ENCODE results near the gene POLA2. TPM values are rescaled to one million over a fixed set of nuclear protein-coding genes. Genes with fewer than 3 reads are reported as not detected.

Gene POLA2
- total and polyA plus RNA-seq, 9 of the 15 experiments (the other 6 are each of a cell fraction or from before 2014, with no cell fraction given): 2.7 to 134 (median 44.4) TPM

GRCh38 chr11:65314501-65315203 lies 52.9 kb downstream of the POLA2 start, which contains the start of gene CDC42EP2 (continued):
- TF ChIP-seq E2F6 (IDR thresholded peaks at IDR 0.05; ENCODE audit: borderline replicate concordance in 1 of 2, extremely low read depth in 1 of 2, insufficient read depth in 1 of 2, insufficient read length in 1 of 2, low read depth in 1 of 2, low read length in 1 of 2, poor library complexity in 1 of 2, severe bottlenecking in 1 of 2): peak in 1 of 2 experiments; percentile 19
- peak; percentile 52 for TF ChIP-seq EGR1 (conservative IDR thresholded peaks at IDR 0.05)
- TF ChIP-seq, protein P1, sequence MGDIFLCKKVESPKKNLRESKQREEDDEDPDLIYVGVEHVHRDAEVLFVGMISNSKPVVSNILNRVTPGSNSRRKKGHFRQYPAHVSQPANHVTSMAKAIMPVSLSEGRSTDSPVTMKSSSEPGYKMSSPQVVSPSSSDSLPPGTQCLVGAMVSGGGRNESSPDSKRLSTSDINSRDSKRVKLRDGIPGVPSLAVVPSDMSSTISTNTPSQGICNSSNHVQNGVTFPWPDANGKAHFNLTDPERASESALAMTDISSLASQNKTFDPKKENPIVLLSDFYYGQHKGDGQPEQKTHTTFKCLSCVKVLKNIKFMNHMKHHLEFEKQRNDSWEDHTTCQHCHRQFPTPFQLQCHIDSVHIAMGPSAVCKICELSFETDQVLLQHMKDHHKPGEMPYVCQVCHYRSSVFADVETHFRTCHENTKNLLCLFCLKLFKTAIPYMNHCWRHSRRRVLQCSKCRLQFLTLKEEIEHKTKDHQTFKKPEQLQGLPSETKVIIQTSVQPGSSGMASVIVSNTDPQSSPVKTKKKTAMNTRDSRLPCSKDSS (IDR thresholded peaks at IDR 0.05; ENCODE audit: low read depth, partially characterized antibody): no peak
- TF ChIP-seq STAT5B (CRISPR knock-in tag; IDR thresholded peaks at IDR 0.05): no peak
- TF ChIP-seq ZNF639 (CRISPR knock-in tag; conservative IDR thresholded peaks at IDR 0.05 in 1 of 2, IDR thresholded peaks at IDR 0.05 in 1 of 2): peak in 1 of 2 experiments; percentile 85; a peak in 2 of 4 replicates
- peak; percentile 9; the same call in 1 of the 2 replicates for TF ChIP-seq L3MBTL2 (IDR thresholded peaks at IDR 0.05)
- TF ChIP-seq SAP30 (IDR thresholded peaks at IDR 0.05; ENCODE audit: borderline replicate concordance, insufficient read depth, low read depth, low read length, poor library complexity, severe bottlenecking): peak; percentile 4
- TF ChIP-seq POLR2A (conservative IDR thresholded peaks at IDR 0.05): peak; percentile 79
- TF ChIP-seq, protein P2, sequence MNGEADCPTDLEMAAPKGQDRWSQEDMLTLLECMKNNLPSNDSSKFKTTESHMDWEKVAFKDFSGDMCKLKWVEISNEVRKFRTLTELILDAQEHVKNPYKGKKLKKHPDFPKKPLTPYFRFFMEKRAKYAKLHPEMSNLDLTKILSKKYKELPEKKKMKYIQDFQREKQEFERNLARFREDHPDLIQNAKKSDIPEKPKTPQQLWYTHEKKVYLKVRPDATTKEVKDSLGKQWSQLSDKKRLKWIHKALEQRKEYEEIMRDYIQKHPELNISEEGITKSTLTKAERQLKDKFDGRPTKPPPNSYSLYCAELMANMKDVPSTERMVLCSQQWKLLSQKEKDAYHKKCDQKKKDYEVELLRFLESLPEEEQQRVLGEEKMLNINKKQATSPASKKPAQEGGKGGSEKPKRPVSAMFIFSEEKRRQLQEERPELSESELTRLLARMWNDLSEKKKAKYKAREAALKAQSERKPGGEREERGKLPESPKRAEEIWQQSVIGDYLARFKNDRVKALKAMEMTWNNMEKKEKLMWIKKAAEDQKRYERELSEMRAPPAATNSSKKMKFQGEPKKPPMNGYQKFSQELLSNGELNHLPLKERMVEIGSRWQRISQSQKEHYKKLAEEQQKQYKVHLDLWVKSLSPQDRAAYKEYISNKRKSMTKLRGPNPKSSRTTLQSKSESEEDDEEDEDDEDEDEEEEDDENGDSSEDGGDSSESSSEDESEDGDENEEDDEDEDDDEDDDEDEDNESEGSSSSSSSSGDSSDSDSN (IDR thresholded peaks at IDR 0.05; ENCODE audit: borderline replicate concordance in 1 of 2, low read depth in 2 of 2, low read length in 2 of 2): peak in 1 of 2 experiments; percentile 44; a peak in 1 of 4 replicates
- TF ChIP-seq POLR2G (IDR thresholded peaks at IDR 0.05; ENCODE audit: low read depth, low read length): peak; percentile 89
- TF ChIP-seq, protein P3, sequence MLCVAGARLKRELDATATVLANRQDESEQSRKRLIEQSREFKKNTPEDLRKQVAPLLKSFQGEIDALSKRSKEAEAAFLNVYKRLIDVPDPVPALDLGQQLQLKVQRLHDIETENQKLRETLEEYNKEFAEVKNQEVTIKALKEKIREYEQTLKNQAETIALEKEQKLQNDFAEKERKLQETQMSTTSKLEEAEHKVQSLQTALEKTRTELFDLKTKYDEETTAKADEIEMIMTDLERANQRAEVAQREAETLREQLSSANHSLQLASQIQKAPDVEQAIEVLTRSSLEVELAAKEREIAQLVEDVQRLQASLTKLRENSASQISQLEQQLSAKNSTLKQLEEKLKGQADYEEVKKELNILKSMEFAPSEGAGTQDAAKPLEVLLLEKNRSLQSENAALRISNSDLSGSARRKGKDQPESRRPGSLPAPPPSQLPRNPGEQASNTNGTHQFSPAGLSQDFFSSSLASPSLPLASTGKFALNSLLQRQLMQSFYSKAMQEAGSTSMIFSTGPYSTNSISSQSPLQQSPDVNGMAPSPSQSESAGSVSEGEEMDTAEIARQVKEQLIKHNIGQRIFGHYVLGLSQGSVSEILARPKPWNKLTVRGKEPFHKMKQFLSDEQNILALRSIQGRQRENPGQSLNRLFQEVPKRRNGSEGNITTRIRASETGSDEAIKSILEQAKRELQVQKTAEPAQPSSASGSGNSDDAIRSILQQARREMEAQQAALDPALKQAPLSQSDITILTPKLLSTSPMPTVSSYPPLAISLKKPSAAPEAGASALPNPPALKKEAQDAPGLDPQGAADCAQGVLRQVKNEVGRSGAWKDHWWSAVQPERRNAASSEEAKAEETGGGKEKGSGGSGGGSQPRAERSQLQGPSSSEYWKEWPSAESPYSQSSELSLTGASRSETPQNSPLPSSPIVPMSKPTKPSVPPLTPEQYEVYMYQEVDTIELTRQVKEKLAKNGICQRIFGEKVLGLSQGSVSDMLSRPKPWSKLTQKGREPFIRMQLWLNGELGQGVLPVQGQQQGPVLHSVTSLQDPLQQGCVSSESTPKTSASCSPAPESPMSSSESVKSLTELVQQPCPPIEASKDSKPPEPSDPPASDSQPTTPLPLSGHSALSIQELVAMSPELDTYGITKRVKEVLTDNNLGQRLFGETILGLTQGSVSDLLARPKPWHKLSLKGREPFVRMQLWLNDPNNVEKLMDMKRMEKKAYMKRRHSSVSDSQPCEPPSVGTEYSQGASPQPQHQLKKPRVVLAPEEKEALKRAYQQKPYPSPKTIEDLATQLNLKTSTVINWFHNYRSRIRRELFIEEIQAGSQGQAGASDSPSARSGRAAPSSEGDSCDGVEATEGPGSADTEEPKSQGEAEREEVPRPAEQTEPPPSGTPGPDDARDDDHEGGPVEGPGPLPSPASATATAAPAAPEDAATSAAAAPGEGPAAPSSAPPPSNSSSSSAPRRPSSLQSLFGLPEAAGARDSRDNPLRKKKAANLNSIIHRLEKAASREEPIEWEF (CRISPR knock-in tag; IDR thresholded peaks at IDR 0.05): no peak
- TF ChIP-seq RCOR1 (IDR thresholded peaks at IDR 0.05; ENCODE audit: borderline replicate concordance in 1 of 2, low read depth in 2 of 2, low read length in 2 of 2): 0 out of 4 replicates have a peak, but pooled peaks of 1 of the 2 experiments have one; percentile 4
